Stimulated activated CD4-positive, alpha-beta T cell treated with anti-CD3 and anti-CD28 coated beads, Interleukin-4, amount 100 ng/mL, for 24 hours (primary cell): Measurements from ENCODE around the gene GPR108.
"Not testable (repeated sequence)": the region's sequence is repeated elsewhere in the genome, so short reads cannot be mapped to it uniquely, and the experiment has no call there.

ENCODE experiments used
- DNase-seq: peaks from one replicate; pipeline ENCODE4 v3.0.0-alpha.2; 2020

The GPR108 gene

DNA sequence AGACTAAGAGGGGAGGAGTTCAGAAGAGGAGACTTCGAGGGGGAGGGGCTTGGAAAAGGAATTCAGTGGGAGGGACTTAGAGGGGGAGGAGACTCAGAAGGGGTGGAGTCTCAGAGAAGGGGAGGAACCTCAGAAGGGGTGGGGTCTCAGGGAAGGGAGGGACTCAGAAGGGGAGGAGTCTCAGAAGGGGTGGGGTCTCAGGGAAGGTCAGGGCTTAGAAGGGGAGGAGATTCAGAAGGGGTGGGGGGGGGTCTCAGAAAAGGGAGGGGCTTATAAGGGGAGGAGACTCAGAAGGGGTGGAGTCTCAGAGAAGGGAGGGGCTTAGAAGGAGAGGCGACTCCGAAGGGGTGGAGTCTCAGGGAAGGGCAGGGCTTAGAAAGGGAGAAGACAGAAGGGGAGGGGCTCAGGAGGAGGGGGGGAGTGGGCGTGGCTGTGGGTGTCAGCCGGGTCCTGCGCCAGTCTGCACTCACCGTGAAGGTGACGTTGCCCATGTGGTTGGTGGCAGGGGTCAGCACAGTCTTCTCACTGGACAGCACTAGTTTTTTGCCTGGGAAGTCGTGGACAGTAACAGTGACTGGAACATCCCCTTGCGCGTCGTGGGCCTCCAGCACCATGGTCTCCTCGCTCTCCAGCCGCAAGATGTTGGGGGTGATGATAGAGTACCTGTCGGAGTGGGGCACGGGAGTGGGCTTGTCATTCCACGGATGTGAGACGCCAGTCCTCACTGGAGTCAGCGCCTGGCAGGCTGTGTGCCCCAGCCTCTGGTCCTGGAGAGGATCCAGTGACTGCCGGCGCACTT is 18.4 kb downstream of the GPR108 start:
- peak; percentile 20 for DNase-seq

DNA sequence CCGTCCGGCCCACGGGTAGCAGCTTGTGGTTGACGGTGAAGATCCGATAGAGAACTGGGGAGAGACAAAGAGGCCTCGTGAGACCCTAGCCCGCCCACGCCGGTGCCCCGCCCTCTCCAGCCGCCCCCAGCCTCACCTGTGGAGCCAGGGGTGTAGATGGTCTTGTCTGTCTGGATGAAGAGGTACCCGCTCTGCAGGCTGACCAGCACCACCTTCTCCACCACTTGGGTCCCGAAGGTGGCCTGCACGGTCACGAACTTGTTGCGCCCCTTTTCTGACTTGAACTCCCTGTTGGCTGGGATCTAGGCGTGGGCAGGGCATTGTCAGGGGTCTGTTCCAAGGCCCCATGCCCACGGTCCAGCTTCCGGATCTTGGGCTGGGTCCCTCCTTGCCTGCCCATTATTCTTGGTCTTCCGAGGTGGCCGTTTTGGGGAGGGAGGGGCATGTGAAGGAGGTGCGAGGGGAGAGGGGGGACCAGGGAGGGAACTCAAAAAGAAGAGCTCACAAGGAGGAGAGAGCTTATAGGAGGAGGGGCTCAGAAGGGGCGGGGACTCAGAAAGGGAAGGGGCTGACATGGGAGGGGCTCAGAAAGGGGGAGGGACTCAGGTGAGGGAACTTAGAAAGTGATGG is 19.2 kb downstream of the GPR108 start:
- no peak for DNase-seq

- no peak for DNase-seq
Measured at GRCh38 chr19:6717441-6717971, 19.9 kb downstream of the GPR108 start.

GRCh38 chr19:6717036-6717435 is 20.3 kb downstream of the GPR108 start:
- DNase-seq: no peak

DNA sequence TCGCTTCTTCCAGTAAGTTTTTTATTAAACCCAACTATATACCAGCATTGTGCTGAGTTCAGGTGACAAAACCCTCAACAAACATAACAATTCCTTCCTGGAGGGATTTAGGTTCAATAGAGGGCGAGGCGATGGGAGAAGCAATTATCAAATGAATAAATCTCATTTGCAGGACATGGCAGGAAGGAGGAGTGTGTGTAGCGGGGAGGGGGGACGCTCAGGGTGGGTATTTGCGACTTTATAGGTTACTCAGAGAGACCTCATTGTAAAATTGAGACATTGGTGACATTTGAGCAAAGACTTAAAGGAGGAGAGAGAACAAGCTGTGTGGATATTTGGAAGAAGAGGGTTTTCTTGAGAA is 20.8 kb downstream of the GPR108 start:
- DNase-seq: no peak

- DNase-seq: no peak
Measured at GRCh38 chr19:6714749-6715555, 22.4 kb downstream of the GPR108 start.

DNA sequence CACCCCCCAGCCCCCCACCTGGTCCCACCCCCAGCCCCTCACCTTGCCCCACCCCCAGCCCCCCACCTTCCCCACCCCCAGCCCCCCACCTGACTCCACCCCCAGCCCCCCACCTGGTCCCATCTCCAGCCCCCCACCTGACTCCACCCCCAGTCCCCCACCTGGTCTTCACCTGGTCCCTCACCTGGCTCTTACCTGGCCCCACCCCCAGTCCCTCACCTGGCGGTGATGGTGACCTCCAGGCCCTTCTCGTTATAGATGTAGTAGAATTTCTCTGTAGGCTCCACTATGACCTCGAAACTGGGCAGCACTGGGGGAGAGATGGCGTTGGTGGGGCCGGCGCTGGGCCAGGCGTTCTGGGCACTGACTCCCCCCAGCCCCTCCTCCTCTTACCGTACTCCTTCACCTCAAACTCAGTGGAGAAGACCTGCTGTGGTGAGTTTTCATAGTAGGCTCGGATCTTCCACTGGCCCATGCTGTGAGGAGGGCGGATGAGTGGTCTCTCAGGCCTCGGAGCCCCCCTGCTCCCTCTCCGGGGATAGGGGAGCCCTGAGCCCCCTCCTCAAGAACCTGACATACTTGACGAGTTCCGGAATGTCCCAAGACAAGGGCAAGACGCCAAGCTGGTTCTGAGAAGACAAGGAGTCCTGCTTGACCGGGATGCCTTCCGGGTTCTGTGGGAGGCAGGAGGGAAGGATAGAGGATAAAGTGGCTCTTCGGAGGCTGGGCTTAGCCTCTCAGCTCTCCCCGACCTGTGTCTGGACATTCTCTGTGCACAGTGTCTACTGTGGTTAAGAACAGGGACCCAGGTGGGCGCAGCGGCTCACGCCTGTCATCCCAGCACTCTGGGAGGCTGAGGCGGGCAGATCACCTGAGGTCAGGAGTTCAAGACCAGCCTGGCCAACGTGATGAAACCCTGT is 23.3 kb downstream of the GPR108 start:
- DNase-seq: no peak

GRCh38 chr19:6712692-6713670 is 24.4 kb downstream of the GPR108 start:
- DNase-seq: no peak

DNA sequence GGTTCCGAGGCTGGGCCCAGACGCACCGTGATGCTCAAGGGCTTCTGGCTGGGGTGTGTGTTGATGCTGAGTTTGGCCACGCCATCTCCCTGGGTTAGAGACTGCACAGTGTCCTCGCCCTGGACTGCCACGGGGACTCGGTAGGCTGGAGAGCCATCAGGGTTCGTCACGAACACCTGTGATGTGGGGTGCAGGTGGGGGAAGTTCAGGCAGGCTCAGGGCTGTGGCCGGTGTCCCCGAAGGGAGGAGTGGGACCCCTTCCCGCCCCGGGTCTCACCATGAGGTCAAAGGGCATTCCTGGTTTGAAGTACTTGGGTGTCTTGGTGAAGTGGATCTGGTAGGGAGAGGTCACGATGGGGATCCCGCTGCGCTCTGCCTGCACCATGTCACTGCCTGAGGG is 25.1 kb downstream of the GPR108 start:
- no peak for DNase-seq

DNA sequence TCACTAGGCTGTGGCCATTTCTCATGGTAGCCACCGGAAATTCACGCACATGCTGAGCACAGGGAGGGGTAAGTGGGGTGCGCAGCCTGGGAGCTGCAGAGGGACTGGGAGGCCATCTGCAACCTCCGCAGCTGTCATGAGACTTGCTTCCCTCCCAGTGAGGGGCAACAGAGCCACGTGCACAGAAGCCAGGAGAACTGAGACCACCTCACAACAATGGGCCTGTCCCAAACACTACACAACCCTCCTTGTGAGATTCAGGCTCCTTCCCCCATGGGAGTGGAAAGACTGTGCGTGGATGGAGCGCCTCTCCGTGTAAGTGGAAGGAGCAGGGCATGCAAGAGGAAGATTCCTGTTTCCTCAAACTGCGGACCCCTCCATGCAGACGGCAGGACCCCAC is 25.8 kb downstream of the GPR108 start:
- no peak for DNase-seq

GRCh38 chr19:6711078-6711361 is 26.4 kb downstream of the GPR108 start:
- DNase-seq: no peak

- peak; percentile 19 for DNase-seq
Measured at GRCh38 chr19:6710273-6711077, 26.9 kb downstream of the GPR108 start.

- no peak for DNase-seq
Measured at GRCh38 chr19:6709549-6709948, 27.8 kb downstream of the GPR108 start.

- DNase-seq: not testable (repeated sequence)
Measured at GRCh38 chr19:6708913-6709312, 28.5 kb downstream of the GPR108 start.

DNA sequence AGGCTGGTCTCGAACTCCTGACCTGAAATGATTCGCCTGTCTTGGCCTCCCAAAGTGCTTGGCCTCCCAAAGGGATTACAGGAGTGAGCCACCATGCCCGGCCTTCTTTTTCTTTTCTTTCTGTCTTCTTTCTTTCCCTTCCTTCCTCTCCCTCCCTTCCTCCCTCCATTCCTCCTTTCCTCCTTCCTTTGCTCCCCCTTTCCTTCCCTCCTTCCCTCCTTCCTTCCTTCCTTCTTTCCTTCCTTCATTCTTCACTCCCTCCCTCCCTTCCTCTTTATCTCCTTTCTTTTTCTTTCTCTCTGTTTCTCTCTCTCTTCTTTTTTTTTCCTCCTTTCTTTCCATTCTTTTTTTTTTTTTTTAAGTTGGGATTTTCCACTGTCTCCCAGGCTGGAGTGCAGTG is 29.0 kb downstream of the GPR108 start:
- DNase-seq: no peak

- no peak for DNase-seq
Measured at GRCh38 chr19:6707658-6708018, 29.7 kb downstream of the GPR108 start.

- DNase-seq: no peak
Measured at GRCh38 chr19:6707011-6707657, 30.2 kb downstream of the GPR108 start.

DNA sequence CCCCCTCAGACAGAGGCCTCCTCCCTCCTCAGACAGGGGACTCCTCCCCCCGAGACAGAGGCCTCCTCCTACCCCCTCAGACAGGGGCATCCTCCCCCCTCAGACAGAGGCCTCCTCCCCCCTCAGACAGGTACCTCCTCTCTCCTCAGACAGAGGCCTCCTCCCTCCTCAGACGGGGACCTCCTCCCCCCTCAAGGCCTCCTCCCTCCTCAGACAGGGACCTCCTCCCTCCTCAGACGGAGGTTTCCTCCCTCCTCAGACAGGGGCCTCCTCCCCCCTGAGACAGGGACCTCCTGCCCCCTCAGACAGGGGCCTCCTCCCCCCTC is 30.8 kb downstream of the GPR108 start:
- DNase-seq: no peak

DNA sequence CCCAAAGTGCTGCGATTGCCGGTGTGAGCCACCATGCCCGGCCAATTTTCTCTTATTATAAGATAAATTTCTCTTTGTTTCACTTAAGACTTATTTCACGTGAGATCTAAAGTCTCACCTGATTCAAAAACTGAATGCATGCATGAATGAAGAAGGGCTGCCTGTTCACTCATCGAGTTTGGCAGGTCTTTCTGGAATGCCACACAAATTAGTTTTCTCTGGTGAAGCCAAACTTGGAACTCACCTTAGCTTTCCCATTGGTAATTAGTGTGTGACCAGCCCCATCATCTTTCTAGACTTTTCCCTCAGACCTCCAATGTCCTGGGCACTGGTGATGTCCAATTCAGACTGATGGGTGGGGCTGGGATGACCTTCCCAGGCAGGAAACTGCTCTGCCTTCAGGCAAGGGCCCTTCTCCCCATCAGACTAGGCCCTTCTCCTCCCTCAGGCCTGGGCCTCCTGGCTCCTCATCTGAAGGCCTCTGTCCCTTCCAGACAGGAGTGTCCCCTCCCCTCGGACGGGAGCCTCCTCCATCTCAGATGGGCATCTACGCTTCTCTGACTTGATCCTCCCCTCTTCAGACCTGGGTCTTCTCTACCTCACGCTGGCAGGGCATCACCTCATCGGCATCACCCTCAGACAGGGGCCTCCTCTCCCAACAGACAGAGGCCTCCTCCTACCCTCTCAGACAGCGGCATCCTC is 31.3 kb downstream of the GPR108 start:
- no peak for DNase-seq
